ENCODE data around the gene APOL1.
"Not testable (repeated sequence)": the region's sequence is repeated elsewhere in the genome, so short reads cannot be mapped to it uniquely, and the experiment has no call there.

The APOL1 gene

DNA sequence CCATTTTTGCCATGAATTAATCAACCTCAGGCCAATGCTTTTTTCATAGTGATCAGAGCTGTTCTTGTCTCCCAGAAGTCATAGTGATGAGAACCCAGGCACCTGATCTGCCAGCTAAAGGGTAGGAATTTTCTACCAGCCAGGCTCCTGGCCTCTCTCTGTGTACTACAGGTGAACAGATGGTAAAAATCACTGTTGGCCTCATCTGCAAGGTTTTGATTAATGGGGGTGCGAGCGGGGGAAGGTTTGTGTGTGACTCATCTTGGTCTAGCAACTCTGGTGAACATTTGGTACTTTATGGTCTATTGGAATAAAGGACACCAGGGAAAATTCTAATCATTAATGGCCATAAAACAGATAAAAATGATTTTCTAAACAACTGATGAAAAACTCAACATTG, 37.0 kb upstream of the APOL1 start:
- in situ Hi-C loops (cut with MboI; ENCODE audit: low sequenced_read_pairs) = no loop called here

DNA sequence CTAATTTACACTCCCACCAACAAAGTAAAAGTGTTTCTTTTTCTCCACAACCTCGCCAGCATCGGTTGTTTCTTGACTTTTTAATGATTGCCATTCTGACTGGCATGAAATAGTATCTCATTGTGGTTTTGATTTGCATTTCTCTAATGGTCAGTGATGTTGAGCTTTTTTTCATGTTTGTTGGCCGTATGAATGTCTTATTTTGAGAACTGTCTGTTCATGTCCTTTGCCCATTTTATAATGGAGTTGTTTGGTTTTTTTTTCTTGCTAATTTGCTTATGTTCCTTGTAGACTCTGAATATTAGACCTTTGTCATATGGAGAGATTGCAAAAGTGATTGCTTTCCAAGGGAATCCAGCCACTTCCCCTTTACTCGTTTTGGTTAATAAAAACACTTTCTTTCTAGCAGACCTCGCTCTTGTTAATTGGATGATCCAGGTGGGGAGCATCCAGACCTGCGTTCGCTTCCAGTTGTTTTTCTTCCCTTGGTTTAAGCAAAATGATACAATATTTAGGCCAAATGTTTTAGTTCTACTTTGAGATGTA, 34.2 kb upstream of the APOL1 start:
- in situ Hi-C loops (cut with MboI; ENCODE audit: low sequenced_read_pairs) = no loop called here
- H3K27me3 ChIP-seq (ENCODE audit: low read depth) = peaks cover 10% of the 10 kb centered on the region
- no peaks in the 10 kb centered on the region for H3K36me3 ChIP-seq (replicated peaks)
- H3K4me3 ChIP-seq = no peak overlapping the region
- H3K9me3 ChIP-seq = no peaks in the 10 kb centered on the region
- no peak for DNase-seq (ENCODE audit: low spot score in 2 of 2)
- no peaks in the 10 kb centered on the region for H3K4me1 ChIP-seq

More for the DNA sequence above, 37.0 kb upstream of the APOL1 start:
- Histone ChIP-seq H3K4me1 (no peaks in the 10 kb centered on the region), H3K4me3 (no peak overlapping the region), H3K9me3 (no peaks in the 10 kb centered on the region), H3K36me3 (replicated peaks) (no peaks in the 10 kb centered on the region), H3K27me3 (ENCODE audit: low read depth) (peaks cover 11% of the 10 kb centered on the region)
- DNase-seq (ENCODE audit: low spot score in 2 of 2) = no peak

DNA sequence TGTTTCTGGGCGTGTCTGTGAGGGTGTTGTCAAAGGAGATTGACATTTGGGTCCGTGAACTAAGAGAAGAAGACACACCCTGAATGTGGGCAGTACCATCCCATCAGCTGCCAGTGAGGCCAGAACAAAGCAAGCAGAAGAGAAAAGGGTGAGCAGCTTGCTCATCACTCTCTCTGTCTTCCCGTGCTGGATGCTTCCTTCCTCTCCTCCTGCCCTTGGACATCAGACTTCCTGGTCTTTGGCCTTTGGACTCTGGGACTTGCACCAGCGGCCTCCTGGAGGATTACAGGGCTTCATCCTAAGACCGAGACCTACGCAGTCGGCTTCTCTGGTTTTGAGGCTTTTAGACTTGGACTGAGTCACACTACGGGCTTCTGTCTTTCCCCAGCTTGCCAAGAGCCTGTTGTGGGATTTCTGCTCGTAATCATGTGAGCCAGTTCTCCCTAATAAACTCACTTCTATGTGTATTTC, 32.4 kb upstream of the APOL1 start:
- Histone ChIP-seq H3K36me3 (replicated peaks) (no peaks in the 10 kb centered on the region), H3K9me3 (no peaks in the 10 kb centered on the region), H3K27me3 (ENCODE audit: low read depth) (peaks cover 10% of the 10 kb centered on the region; the same call in 1 of the 2 replicates), H3K4me3 (no peak overlapping the region), H3K4me1 (no peaks in the 10 kb centered on the region)
- in situ Hi-C loops (cut with MboI; ENCODE audit: low sequenced_read_pairs) = no loop called here
- no peak for DNase-seq (ENCODE audit: low spot score in 2 of 2)

DNA sequence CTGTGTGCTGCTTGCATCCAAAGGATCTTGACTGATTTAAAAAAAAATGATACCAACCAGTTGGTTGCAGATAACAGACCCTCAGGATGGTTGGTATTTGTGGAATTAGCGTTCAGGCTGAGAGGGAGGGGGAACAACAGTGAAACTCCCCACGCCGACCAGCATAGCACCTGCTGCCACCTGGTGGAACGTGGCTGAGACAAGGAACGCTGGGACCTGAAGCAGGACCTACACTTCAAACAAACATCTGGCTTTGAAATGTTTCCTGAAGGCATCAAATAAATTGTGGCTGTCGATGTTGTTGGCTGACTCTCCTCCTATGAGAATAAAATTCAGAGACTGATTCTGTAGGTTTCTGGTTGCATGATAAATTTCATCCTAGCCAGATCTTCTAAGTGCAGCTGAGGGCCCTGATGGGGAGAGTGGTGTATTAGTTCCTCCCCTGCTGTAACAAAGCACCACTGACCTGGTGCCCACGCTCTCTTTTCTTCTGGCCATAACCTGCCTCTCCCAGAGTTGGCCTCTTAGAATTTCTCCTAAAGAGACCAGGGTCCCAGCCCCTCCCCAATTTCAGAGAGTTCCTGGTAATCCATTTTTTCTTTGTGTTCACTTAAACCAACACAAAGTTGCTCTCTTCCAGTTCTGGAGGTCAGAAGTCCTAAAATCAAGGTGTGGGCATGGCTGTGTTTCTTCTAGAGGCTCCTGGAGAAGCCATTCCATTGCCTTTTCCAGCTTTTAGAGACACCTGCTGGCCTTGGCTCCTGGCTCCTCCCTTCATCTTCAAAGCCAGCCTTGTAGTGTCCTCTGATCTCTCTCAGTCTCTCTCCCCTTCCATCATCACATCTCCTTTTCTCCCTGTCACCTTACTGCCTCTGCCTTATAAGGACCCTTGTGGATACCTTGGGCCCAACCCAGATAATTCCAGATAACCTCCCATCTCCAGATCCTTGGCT, 30.9 kb upstream of the APOL1 start:
- Histone ChIP-seq H3K9me3 (no peaks in the 10 kb centered on the region), H3K4me1 (no peaks in the 10 kb centered on the region), H3K4me3 (no peak overlapping the region), H3K36me3 (replicated peaks) (no peaks in the 10 kb centered on the region), H3K27me3 (ENCODE audit: low read depth) (peaks cover 10% of the 10 kb centered on the region; the same call in 1 of the 2 replicates)
- peak; percentile 52 to 73 for DNase-seq (ENCODE audit: low spot score in 2 of 2)
- in situ Hi-C loops (cut with MboI; ENCODE audit: low sequenced_read_pairs) = no loop called here

DNA sequence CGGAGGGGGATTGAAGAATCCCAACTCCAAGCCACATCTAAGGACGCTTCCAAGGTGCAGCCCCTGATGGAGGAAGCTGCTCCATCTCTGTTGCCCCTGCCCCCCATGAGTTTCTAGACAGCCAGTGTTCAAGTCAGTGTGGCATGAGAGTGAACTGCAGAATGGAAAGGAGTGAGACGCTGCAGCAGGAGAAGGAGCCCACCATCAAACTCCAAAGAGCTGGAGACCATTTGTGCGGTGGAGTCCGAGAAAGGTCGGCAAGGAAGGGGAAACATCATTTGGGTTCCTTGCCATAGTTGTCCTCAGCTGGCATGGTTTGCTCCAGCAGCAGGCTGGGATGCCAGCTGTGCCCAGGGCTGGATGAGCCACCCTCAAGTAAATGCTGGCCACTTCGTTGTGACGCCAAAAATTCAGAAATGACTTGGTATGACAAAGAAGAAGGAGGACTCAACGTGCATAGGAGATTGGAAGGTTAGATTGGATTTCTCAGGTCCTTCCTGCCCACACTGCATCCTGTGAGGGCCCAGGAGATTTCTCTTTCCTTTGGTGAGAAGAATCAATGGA, 30.0 kb upstream of the APOL1 start:
- Histone ChIP-seq H3K4me3 (no peak overlapping the region), H3K4me1 (no peaks in the 10 kb centered on the region), H3K36me3 (replicated peaks) (no peaks in the 10 kb centered on the region), H3K27me3 (ENCODE audit: low read depth) (peaks cover 10% of the 10 kb centered on the region; the same call in 1 of the 2 replicates), H3K9me3 (no peaks in the 10 kb centered on the region)
- DNase-seq (ENCODE audit: low spot score in 2 of 2) = no peak
- in situ Hi-C loops (cut with MboI; ENCODE audit: low sequenced_read_pairs) = no loop called here

DNA sequence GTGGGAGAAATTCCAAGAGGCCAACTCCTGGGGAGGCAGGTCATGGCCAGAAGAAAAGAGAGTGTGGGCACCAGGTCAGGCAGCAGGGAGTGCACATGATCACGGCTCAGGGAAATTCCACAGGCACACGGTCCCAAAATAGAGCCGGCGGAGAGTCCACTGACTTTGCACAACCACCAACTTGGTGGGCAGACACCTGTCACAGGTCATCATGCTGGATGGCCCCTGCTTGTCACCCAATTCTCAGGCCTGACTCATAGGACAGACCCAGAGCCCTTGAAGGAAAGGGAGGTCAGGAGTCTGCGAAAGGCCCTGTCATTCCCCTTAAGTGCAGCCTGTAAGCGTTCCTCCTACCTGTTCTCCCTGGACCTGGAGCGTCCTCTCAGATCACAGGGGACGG, 29.4 kb upstream of the APOL1 start:
- H3K9me3 ChIP-seq = no peaks in the 10 kb centered on the region
- H3K36me3 ChIP-seq (replicated peaks) = no peaks in the 10 kb centered on the region
- no peaks in the 10 kb centered on the region for H3K4me1 ChIP-seq
- no peak overlapping the region for H3K4me3 ChIP-seq
- in situ Hi-C loops (cut with MboI; ENCODE audit: low sequenced_read_pairs) = no loop called here
- no peak for DNase-seq (ENCODE audit: low spot score in 2 of 2)
- peaks cover 8% of the 10 kb centered on the region; the same call in 1 of the 2 replicates for H3K27me3 ChIP-seq (ENCODE audit: low read depth)

DNA sequence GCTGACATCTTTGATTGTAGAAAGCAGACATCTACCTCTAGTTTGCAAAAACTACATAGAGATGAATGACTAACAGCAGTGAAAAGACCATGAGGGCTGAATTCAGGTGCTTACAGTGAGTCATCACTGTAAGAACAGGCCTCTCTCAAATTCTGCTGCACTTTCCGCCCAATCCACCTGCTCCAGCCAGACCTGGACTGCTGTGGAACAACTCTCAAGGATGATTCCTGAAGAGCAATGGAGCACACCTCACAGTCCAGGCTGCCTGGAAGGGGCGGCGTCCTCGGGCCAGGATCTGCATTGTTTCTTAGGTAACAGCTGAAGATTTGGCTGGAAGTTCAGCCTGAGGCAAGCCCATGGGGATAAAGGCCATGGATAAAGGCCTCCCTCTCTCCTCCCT, 28.7 kb upstream of the APOL1 start:
- no peak overlapping the region for H3K4me3 ChIP-seq
- DNase-seq (ENCODE audit: low spot score in 2 of 2) = no peak
- H3K9me3 ChIP-seq = no peaks in the 10 kb centered on the region
- no peaks in the 10 kb centered on the region for H3K4me1 ChIP-seq
- peaks cover 7% of the 10 kb centered on the region; the same call in 1 of the 2 replicates for H3K27me3 ChIP-seq (ENCODE audit: low read depth)
- no peaks in the 10 kb centered on the region for H3K36me3 ChIP-seq (replicated peaks)
- in situ Hi-C loops (cut with MboI; ENCODE audit: low sequenced_read_pairs) = no loop called here

DNA sequence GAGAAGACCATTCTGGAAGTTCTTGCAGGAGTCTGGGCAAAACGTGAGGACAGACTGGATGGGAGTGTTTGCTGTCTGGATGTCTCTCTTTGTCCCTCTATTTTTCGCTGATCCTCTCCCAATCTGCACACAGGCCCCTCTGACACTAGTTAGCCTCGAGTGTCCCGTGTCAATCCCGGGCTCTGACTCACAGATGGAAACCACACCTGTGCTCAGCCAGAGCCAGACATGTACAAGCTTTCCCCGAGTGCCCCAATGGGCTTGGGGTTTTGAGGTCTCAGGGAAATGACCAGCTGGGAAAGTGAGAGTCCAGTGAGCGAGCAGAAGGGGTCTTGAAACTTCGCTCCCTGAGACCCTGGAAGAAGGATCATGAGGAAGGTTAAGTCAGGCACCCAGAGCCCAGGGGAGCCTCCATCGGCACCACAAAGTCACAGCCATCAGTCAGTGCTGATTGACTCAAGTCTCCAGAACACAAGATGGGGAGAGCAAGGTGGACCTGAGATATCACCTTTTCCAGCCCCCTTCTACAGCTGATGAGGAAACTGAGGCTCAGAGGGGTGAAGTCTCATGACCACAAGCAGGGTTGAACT, 27.5 kb upstream of the APOL1 start:
- no peaks in the 10 kb centered on the region for H3K4me1 ChIP-seq
- no peak for DNase-seq (ENCODE audit: low spot score in 2 of 2)
- in situ Hi-C loops (cut with MboI; ENCODE audit: low sequenced_read_pairs) = no loop called here
- no peak overlapping the region for H3K4me3 ChIP-seq
- H3K9me3 ChIP-seq = no peaks in the 10 kb centered on the region
- H3K27me3 ChIP-seq (ENCODE audit: low read depth) = peaks cover 4% of the 10 kb centered on the region; the same call in 1 of the 2 replicates
- no peaks in the 10 kb centered on the region for H3K36me3 ChIP-seq (replicated peaks)

DNA sequence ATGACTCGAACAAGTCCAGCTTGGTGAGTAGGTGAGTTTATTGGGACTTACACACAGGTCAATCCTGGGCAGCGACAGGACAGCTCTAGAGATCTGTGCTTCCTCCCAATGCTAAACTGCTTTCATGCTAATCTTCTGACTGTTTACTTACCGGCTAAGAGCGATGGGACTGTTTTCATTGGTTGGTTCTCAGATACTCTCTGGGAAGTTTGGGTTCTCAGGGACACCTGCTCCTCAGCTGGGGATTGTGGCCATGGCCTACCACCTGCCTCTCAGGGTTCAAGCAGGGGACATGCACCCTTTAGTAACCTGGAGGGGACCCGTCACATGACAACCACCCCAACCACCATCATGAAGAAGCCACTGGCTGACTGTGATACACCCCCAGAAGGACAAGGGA, 26.7 kb upstream of the APOL1 start:
- no peak overlapping the region for H3K4me3 ChIP-seq
- no peak for DNase-seq (ENCODE audit: low spot score in 2 of 2)
- H3K4me1 ChIP-seq = no peaks in the 10 kb centered on the region
- in situ Hi-C loops (cut with MboI; ENCODE audit: low sequenced_read_pairs) = no loop called here
- H3K36me3 ChIP-seq (replicated peaks) = no peaks in the 10 kb centered on the region
- H3K9me3 ChIP-seq = no peaks in the 10 kb centered on the region
- H3K27me3 ChIP-seq (ENCODE audit: low read depth) = no peaks in the 10 kb centered on the region

DNA sequence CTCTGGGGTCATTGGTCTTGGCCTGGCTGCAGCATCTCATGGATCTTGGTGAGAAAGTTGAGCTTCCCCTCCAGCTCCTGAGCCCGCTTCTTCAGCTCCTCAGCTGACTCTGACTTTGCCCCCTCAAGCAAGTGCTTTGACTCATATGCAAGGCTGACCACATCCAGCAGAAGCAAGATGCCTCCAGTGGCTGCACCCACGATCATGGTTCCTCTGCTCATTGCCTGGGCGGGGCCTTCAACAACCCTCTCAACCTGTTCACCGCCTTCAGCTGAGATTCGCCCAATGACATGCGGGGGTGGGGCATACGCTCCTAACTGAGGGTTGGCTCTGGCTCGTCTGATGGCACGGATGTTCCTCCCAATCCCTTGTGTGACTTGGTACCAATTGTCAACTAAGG, 25.5 kb upstream of the APOL1 start:
- Histone ChIP-seq H3K9me3 (no peaks in the 10 kb centered on the region), H3K4me3 (no peak overlapping the region), H3K4me1 (no peaks in the 10 kb centered on the region), H3K36me3 (replicated peaks) (no peaks in the 10 kb centered on the region), H3K27me3 (ENCODE audit: low read depth) (no peaks in the 10 kb centered on the region)
- in situ Hi-C loops (cut with MboI; ENCODE audit: low sequenced_read_pairs) = no loop called here
- DNase-seq (ENCODE audit: low spot score in 2 of 2) = no peak

DNA sequence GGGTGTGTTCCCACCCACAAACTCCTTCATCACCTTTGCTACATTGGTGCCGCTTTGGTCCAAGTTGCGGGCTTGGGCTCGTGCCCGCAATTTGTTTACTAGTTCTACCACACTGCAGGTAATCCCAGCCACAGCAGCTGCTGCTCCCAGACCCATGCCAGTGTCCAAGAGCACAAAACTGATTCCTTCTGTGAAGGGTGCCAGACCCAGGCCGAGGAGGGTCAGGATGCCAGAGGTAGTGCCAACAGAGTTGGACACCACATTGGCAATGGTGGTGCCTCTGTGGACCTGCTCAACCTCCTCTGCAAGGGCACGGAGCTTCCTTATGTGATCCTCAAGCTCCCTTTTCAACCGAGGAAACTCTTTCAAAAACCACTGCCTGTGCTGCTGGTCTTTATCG, 25.1 kb upstream of the APOL1 start:
- no peaks in the 10 kb centered on the region for H3K36me3 ChIP-seq (replicated peaks)
- no peaks in the 10 kb centered on the region for H3K4me1 ChIP-seq
- H3K9me3 ChIP-seq = no peaks in the 10 kb centered on the region
- H3K27me3 ChIP-seq (ENCODE audit: low read depth) = no peaks in the 10 kb centered on the region
- no peak overlapping the region for H3K4me3 ChIP-seq
- in situ Hi-C loops (cut with MboI; ENCODE audit: low sequenced_read_pairs) = no loop called here
- DNase-seq (ENCODE audit: low spot score in 2 of 2) = no peak

DNA sequence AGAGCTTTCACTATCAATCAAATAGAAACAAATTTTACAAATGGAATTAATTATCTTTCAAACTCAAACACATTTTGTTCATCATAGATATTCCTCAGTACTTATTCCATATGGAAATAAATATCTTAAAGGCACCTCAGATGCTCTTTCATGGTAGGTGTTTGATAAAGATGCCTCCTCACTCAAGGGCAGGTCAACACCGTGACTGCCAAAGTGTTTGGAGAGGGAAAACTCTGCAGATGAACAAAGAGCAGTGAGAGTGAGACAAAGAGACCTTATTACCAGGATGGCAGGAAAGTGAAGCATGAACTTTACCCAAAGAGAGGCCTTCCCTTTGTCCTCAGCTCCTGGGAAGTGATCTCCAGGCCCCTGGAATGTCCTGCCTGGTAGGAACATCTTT, 24.6 kb upstream of the APOL1 start:
- H3K27me3 ChIP-seq (ENCODE audit: low read depth); H3K36me3 ChIP-seq (replicated peaks); DNase-seq (ENCODE audit: low spot score in 2 of 2); H3K4me1 ChIP-seq; H3K4me3 ChIP-seq; H3K9me3 ChIP-seq; in situ Hi-C loops (cut with MboI; ENCODE audit: low sequenced_read_pairs): not testable (repeated sequence)

DNA sequence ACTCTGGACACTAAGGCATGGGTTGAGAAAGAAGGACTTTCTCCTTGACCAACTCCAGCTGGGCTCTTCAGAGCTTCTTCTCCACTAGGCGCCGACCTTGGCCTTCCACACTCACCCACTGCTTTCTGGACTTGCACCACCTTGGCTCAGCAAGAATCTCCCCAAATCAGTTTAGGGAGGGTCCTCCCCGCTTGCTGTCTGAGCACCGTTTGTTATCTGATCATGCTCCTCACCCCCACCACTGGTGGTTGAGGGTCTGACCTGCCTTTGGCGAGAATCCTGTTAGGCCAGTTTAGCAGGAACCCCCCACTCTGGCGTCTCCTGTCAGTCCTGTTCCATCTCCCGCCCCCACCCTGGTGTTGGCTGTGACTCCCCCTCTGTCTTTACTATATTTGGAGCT, 24.0 kb upstream of the APOL1 start:
- H3K36me3 ChIP-seq (replicated peaks) = no peaks in the 10 kb centered on the region
- no peaks in the 10 kb centered on the region for H3K27me3 ChIP-seq (ENCODE audit: low read depth)
- no peaks in the 10 kb centered on the region for H3K9me3 ChIP-seq
- in situ Hi-C loops (cut with MboI; ENCODE audit: low sequenced_read_pairs) = no loop called here
- no peak overlapping the region for H3K4me3 ChIP-seq
- no peak for DNase-seq (ENCODE audit: low spot score in 2 of 2)
- H3K4me1 ChIP-seq = peaks cover 2% of the 10 kb centered on the region; the same call in 1 of the 2 replicates

DNA sequence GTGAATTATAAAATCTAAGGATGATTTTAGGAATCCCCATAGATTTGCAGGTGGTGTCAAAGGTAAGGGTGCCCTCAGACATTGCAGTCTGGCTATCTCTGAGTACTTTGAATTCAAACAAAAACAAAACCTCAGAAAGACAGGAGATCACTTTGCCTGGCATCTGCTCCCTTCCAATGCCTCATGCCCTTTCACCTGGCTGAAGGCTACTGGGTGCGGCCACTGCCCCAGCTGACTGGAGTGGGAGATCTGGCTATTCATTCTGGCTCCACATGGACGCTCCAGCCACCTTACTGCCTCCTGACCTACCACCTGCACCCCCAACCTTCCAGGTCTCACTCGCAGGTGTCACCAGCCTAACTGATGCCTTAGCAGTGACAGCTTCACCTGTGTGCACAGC, 23.3 kb upstream of the APOL1 start:
- H3K27me3 ChIP-seq (ENCODE audit: low read depth); H3K4me1 ChIP-seq; DNase-seq (ENCODE audit: low spot score in 2 of 2); H3K9me3 ChIP-seq; H3K4me3 ChIP-seq; in situ Hi-C loops (cut with MboI; ENCODE audit: low sequenced_read_pairs); H3K36me3 ChIP-seq (replicated peaks): not testable (repeated sequence)
